ENCODE results near the gene MMP20.

DNA sequence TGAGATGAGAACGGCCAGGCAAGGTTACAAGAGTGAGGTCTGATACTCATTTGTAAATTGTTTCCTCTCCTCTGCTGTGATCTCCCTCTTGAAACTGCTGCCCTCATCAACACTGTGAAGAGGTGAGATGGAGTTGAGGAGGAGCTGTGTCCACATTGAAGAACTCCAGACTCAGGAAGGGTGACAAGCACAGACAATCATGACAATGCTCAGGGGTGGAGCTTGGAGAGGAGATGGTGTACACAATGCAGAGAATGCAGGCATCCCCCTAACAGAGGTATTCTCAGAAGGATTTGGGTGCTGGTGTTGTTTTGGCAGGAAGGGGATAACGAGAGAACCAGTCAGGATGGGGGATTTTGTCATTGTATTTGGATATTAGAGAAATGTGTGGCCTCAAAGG, 73.1 kb downstream of the MMP20 start:
- TF ChIP-seq, protein P1, sequence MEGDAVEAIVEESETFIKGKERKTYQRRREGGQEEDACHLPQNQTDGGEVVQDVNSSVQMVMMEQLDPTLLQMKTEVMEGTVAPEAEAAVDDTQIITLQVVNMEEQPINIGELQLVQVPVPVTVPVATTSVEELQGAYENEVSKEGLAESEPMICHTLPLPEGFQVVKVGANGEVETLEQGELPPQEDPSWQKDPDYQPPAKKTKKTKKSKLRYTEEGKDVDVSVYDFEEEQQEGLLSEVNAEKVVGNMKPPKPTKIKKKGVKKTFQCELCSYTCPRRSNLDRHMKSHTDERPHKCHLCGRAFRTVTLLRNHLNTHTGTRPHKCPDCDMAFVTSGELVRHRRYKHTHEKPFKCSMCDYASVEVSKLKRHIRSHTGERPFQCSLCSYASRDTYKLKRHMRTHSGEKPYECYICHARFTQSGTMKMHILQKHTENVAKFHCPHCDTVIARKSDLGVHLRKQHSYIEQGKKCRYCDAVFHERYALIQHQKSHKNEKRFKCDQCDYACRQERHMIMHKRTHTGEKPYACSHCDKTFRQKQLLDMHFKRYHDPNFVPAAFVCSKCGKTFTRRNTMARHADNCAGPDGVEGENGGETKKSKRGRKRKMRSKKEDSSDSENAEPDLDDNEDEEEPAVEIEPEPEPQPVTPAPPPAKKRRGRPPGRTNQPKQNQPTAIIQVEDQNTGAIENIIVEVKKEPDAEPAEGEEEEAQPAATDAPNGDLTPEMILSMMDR (IDR thresholded peaks at IDR 0.05), result no peak
- TF ChIP-seq POLR2A (IDR thresholded peaks at IDR 0.05) (no peak), POLR2AphosphoS5 (IDR thresholded peaks at IDR 0.05) (no peak)
